SK-N-SH (cell line): ENCODE results near the gene NRG4. TPM values are rescaled to one million over a fixed set of nuclear protein-coding genes. Genes with fewer than 3 reads are reported as not detected.

Experiments
- CTCF ChIA-PET: fragments of 300-600, 350-600 bp; formaldehyde crosslinking; extraction: SDS; loops from one replicate; lab custom pipeline; 2021; lab: Yijun Ruan, JAX
- POLR2A ChIA-PET: fragments of 350-600 bp; sonication (Branson Sonifier 250); formaldehyde crosslinking; extraction: SDS; loops from one replicate; lab custom pipeline; 2020; ENCODE audit warnings: antibody characterized with exemption, inconsistent platforms; lab: Yijun Ruan, JAX
- DNase-seq: peaks from one replicate; pipeline ENCODE4 v3.0.0; 2012
- H2AFZ ChIP-seq: fragments of 200-600 bp; sonication (generic); 2 replicates; pipeline ENCODE4 v1.8.1; 2016; ENCODE audit warnings: antibody characterized with exemption, mild to moderate bottlenecking, low read depth
- H3F3A ChIP-seq: fragments of 200-600 bp; sonication (generic); replicated peaks from 2 replicates; pipeline ENCODE3; 2016; ENCODE audit warnings: antibody characterized with exemption, mild to moderate bottlenecking; ENCODE audit not compliant: insufficient read depth
- H3K27ac ChIP-seq, 2 experiments: fragments of 200-500 bp in 1 of 2; fragments of 200-600 bp in 1 of 2; sonication (Bioruptor generic) in 1 of 2; sonication (generic), shearing (Covaris generic) in 1 of 2; 2 replicates each; pipeline versions ENCODE4 v1.5.1 to v1.6.1; 2014 to 2016; ENCODE audit warnings: low read depth in 2 of 2, inconsistent platforms in 1 of 2, low read length in 1 of 2, mild to moderate bottlenecking in 1 of 2, mixed read lengths in 1 of 2
- H3K27me3 ChIP-seq: fragments of 200-600 bp; sonication (generic), shearing (Covaris generic); 2 replicates; pipeline ENCODE4 v1.6.1; 2016; ENCODE audit warnings: mixed run types; ENCODE audit not compliant: insufficient read depth
- H3K36me3 ChIP-seq, 2 experiments: fragments of 200-500 bp in 1 of 2; fragments of 200-600 bp in 1 of 2; sonication (Bioruptor generic) in 1 of 2; sonication (generic) in 1 of 2; replicated peaks in 1 of 2; 2 replicates each; pipeline versions ENCODE3 to v1.5.1; 2014 to 2016; ENCODE audit warnings: low read length in 1 of 2, mild to moderate bottlenecking in 1 of 2; ENCODE audit not compliant: insufficient read depth in 2 of 2, control insufficient read depth in 1 of 2
- H3K4me1 ChIP-seq, 2 experiments: fragments of 200-500 bp in 1 of 2; fragments of 200-600 bp in 1 of 2; sonication (Bioruptor generic) in 1 of 2; sonication (generic), shearing (Covaris generic) in 1 of 2; 2 replicates each; pipeline versions ENCODE4 v1.5.1 to v1.6.1; 2014 to 2016; ENCODE audit warnings: low read depth in 1 of 2, low read length in 1 of 2, mixed run types in 1 of 2; ENCODE audit not compliant: insufficient read depth in 2 of 2, control insufficient read depth in 1 of 2
- H3K4me2 ChIP-seq: fragments of 200-600 bp; sonication (generic), shearing (Covaris generic); 2 replicates; pipeline ENCODE4 v1.6.1; 2017; ENCODE audit warnings: mixed run types
- H3K4me3 ChIP-seq, 2 experiments: fragments of 200-500 bp in 1 of 2; fragments of 200-600 bp in 1 of 2; sonication (Bioruptor generic) in 1 of 2; sonication (generic), shearing (Covaris generic) in 1 of 2; 2 replicates each; pipeline versions ENCODE4 v1.5.1 to v1.8.1; 2014 to 2016; ENCODE audit warnings: low read depth in 2 of 2, inconsistent platforms in 1 of 2, low read length in 1 of 2, mild to moderate bottlenecking in 1 of 2, mixed read lengths in 1 of 2, moderate library complexity in 1 of 2
- H3K79me2 ChIP-seq: fragments of 200-600 bp; sonication (generic); 2 replicates; pipeline ENCODE4 v1.8.1; 2017; ENCODE audit warnings: mild to moderate bottlenecking; ENCODE audit not compliant: insufficient read depth
- H3K9ac ChIP-seq: fragments of 200-600 bp; sonication (generic); 2 replicates; pipeline ENCODE4 v1.6.1; 2017; ENCODE audit warnings: mixed run types
- H3K9me2 ChIP-seq: fragments of 200-600 bp; sonication (generic); 2 replicates; pipeline ENCODE4 v1.6.1; 2017; ENCODE audit warnings: mixed run types
- H3K9me3 ChIP-seq: fragments of 200-600 bp; sonication (generic); 2 replicates; pipeline ENCODE4 v1.6.1; 2017; ENCODE audit warnings: mixed run types, mild to moderate bottlenecking, moderate library complexity
- H4K20me1 ChIP-seq: fragments of 200-600 bp; sonication (generic); 2 replicates; pipeline ENCODE4 v1.6.1; 2017; ENCODE audit warnings: mild to moderate bottlenecking, mixed run types; ENCODE audit not compliant: insufficient read depth
- CHD2 ChIP-seq: fragments of 150-350 bp; IDR thresholded peaks from 2 replicates; pipeline ENCODE4 v1.6.1; 2018; ENCODE audit warnings: low read length; ENCODE audit not compliant: partially characterized antibody
- CTCF ChIP-seq: fragments of 200-600 bp; sonication (generic); IDR thresholded peaks from 2 replicates; pipeline ENCODE4 v1.6.1; 2017; ENCODE audit warnings: antibody characterized with exemption, mild to moderate bottlenecking, moderate library complexity
- ELF1 ChIP-seq: IDR thresholded peaks from 2 replicates; pipeline ENCODE4 v1.4.0; 2012
- EZH2phosphoT487 ChIP-seq: fragments of 200-600 bp; sonication (generic); IDR thresholded peaks from 2 replicates; pipeline ENCODE4 v1.6.1; 2017; ENCODE audit warnings: low read depth, mixed run types, mild to moderate bottlenecking, antibody characterized with exemption, moderate library complexity, borderline replicate concordance
- FOXM1 ChIP-seq: IDR thresholded peaks from 2 replicates; pipeline ENCODE4 v1.4.0; 2012; ENCODE audit warnings: low read depth, mild to moderate bottlenecking
- NFIC ChIP-seq: IDR thresholded peaks from 2 replicates; pipeline ENCODE4 v1.4.0; 2012; ENCODE audit warnings: borderline replicate concordance
- RAD21 ChIP-seq: IDR thresholded peaks from 2 replicates; pipeline ENCODE4 v1.6.1; 2012; ENCODE audit warnings: mild to moderate bottlenecking, low read length
- RCOR1 ChIP-seq: fragments of 150-350 bp; IDR thresholded peaks from 2 replicates; pipeline ENCODE4 v1.6.1; 2017; ENCODE audit warnings: antibody characterized with exemption, low read length
- REST ChIP-seq: IDR thresholded peaks from 2 replicates; pipeline ENCODE4 v1.6.1; 2012; ENCODE audit warnings: mild to moderate bottlenecking, low read depth, low read length, moderate library complexity
- RXRA ChIP-seq: IDR thresholded peaks from 2 replicates; pipeline ENCODE4 v1.4.0; 2012; ENCODE audit warnings: low read depth, mild to moderate bottlenecking, borderline replicate concordance
- SMC3 ChIP-seq: IDR thresholded peaks from 2 replicates; pipeline ENCODE4 v1.6.1; 2012; ENCODE audit warnings: low read depth, low read length, improper control_type of control experiment
- USF1 ChIP-seq: IDR thresholded peaks from 2 replicates; pipeline ENCODE4 v1.4.0; 2012; ENCODE audit warnings: low read depth, borderline replicate concordance
- WGBS: methylation state at CpG from one replicate; pipeline ENCODE4 v1.1.6; 2017; ENCODE audit warnings: low lambda C conversion rate; 5-methylcytosine and 5-hydroxymethylcytosine counted together
- polyA plus RNA-seq, 3 experiments: library from polyadenylated mRNA; depleted of rRNA; stranded (reverse); fragments of >200 nt; gene quantifications; 2 replicates each; pipeline ENCODE4 v1.2.3, GENCODE V29; 2012

Gene NRG4
- polyA plus RNA-seq, 1 of the 3 experiments (the other 2 are of a cell fraction) = not detected

- Histone ChIP-seq H3K4me3 (no peak overlapping the region), H3F3A (no peaks in the 10 kb centered on the region), H3K9me3 (no peaks in the 10 kb centered on the region), H3K27ac (no peak overlapping the region), H2AFZ (no peak overlapping the region), H3K36me3 (peaks cover 48 to 73% of the 10 kb centered on the region in 2 experiments), H3K4me1 (peaks cover 0 to 6% of the 10 kb centered on the region in 2 experiments; a peak in 2 of 4 replicates), H4K20me1 (peaks cover 45% of the 10 kb centered on the region), H3K9ac (no peak overlapping the region), H3K79me2 (peaks cover 41% of the 10 kb centered on the region), H3K4me2 (no peak overlapping the region), H3K9me2 (no peaks in the 10 kb centered on the region), H3K27me3 (no peaks in the 10 kb centered on the region)
- POLR2A ChIA-PET = no interaction called here
- CTCF ChIA-PET = interaction anchor here (0.6 to 2.6 kb wide), 14 partner anchors 9 to 245 kb away, joined by 3 to 20 read pairs (median 3); no protein-coding TSS in a partner anchor
- 61% methylated on average over 9 of the region's 9 CpGs for WGBS
- TF ChIP-seq RCOR1 = no peak
- TF ChIP-seq EZH2phosphoT487 = no peak
- no peak for TF ChIP-seq ELF1
- no peak for TF ChIP-seq REST
- peak; percentile 28; the same call in 1 of the 2 replicates for TF ChIP-seq SMC3
- TF ChIP-seq RXRA = no peak
- TF ChIP-seq RAD21 = peak; percentile 45
- peak; percentile 52 for TF ChIP-seq CTCF
- TF ChIP-seq USF1 = no peak
- TF ChIP-seq NFIC = no peak
- no peak for TF ChIP-seq FOXM1
- TF ChIP-seq CHD2 = no peak
- DNase-seq = peak; percentile 10
These were observed 83.3 kb downstream of the NRG4 start for GRCh38 chr15:75928680-75929608.
